ENCODE results near the gene LRRC47.

LRRC47 gene

GRCh38 chr1:3789421-3790300 is 6.6 kb downstream of the LRRC47 start:
- TF ChIP-seq CTCF (conservative IDR thresholded peaks at IDR 0.05; ENCODE audit: low read length) = no peak
- DNase-seq (ENCODE audit: low read depth) = no peak
- H3K4me3 ChIP-seq (ENCODE audit: low read length) = no peak overlapping the region

GRCh38 chr1:3788756-3789420 is 7.4 kb downstream of the LRRC47 start:
- no peak overlapping the region for H3K4me3 ChIP-seq (ENCODE audit: low read length)
- TF ChIP-seq CTCF (conservative IDR thresholded peaks at IDR 0.05; ENCODE audit: low read length) = no peak
- DNase-seq (ENCODE audit: low read depth) = no peak

DNA sequence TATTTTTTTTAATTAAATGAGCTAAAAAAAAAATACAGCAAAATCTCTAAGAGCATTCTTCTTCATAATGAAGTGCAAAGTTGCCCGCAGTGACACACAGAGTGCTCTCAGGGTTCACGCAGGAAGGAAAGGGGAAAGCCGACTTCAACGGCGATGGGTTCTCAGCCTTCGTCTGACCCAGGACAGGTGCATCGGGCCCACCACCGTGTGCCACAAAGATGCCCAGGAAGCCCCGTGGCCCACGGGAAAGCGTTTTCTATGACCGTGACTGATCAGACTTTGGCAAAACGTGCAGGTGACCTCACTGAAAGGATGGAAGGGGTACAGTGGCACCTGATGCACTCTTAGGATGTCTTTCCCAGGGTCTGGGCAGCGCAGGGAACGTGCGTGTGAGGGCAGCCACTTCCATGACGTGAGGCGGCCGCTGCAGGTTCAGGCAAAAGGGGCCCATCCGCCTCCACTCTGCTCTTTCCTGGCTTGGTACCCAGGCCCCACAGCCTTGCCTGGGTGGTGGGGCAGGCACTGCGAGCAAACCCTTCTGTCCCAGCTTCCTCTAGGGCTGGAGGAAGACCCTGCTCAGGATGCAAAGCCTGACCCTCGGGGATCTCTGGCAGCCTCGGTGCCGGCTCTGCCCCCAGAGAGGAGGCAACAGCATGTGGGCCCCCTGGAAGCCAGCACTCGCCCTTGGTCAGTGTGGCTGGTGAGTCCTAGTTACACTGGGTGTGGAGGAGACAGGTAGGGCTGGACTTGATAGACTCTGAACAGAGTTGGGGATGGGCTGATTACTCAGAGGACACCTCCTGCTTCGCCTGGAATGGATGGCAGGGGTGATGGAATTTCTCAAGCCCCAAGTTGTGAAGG is 8.3 kb downstream of the LRRC47 start:
- DNase-seq (ENCODE audit: low read depth) = no peak
- no peak overlapping the region for H3K4me3 ChIP-seq (ENCODE audit: low read length)
- TF ChIP-seq CTCF (conservative IDR thresholded peaks at IDR 0.05; ENCODE audit: low read length) = no peak

DNA sequence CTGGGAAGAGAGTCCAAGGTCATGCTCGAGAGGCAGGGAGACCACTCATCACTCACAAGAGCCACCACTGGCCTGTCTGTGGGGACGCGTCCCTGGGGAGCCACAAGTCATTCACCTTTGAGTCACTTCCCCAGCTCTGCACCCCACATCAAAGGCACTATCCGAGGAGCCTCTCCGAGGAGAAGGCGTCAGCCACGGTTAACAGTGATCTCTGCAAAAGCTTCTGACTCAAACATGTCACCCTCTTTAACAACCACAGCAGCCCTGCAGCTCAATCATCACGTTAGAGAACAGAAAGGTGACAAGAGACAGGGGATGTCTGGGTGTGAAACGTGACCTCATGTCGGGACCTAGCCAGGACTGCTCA is 9.0 kb downstream of the LRRC47 start:
- TF ChIP-seq CTCF (conservative IDR thresholded peaks at IDR 0.05; ENCODE audit: low read length) = no peak
- DNase-seq (ENCODE audit: low read depth) = no peak
- H3K4me3 ChIP-seq (ENCODE audit: low read length) = no peak overlapping the region

DNA sequence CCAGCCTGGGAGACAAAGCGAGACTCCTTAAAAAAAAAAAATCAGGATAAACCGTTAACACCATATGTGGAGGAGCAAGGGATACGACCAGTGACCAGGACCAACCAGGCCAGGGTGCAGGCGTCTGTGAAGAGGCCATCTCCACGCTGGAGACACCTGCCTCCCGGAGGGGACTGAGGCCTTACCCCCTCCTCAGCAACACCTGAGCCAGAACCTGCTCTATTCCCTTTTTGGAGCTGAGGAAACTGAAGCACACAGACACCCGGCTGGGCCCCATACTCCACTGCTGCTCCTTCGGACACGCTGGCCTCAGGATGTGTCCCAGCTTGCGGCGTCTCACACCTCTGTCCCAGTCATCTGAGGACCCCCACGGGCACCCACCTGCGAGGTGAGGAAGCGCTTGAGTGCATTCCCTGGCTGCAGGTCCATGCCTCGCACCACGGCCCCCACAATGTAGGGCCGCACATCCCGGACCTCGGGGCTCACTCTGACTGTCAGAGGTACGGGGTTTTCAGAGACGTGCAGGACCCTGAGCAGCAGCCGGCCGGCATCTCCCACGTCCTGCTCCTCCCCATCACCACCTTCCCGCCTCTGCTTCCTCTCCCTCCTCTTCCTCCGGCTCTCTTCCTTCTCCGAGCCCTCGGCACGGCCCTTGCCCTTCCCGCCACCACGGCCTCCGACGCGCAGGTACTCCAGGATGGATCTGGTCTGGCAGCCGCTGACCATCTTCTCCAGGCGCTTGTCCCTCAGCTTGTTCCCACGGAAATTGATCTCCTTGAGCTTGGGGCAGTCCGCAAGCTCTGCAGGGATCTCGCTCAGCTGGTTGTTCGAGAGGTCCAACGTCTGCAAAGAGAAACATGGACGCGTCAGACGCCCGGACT is 9.6 kb downstream of the LRRC47 start:
- TF ChIP-seq CTCF (conservative IDR thresholded peaks at IDR 0.05; ENCODE audit: low read length) = no peak
- no peak overlapping the region for H3K4me3 ChIP-seq (ENCODE audit: low read length)
- no peak for DNase-seq (ENCODE audit: low read depth)

DNA sequence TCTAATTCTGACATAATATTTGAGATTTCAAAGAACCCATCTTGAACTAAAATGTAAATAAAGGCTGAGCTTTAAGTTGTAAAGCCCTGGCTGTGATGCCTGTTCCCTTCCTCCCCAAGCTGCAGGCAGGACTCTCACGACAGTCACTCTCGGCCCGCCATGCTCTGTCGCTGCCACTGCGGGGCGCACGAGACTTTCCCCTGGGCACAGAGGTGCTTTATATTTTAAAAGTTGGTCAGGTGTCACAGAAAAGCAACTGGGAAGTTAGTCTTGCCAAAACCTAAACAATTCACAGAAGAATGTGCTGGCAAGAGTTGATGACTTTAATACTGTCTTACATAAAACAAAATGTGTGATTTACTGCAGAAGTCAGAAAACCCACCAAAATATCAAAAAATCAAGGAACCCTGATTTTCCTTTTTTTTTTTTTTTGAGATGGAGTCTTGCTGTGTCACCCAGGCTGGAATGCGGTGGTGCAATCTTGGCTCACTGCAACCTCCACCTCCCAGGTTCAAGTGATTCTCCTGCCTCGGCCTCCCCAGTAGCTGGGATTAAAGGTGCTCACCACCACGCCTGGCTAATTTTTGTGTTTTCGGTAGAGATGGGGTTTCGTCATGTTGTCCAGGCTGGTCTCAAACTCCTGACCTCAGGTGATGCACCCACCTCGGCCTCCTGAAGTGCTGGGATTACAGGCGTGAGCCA is 10.7 kb downstream of the LRRC47 start:
- no peak for DNase-seq (ENCODE audit: low read depth)
- TF ChIP-seq CTCF (conservative IDR thresholded peaks at IDR 0.05; ENCODE audit: low read length) = no peak

More for the DNA sequence above, 10.7 kb downstream of the LRRC47 start:
- H3K4me3 ChIP-seq (ENCODE audit: low read length) = no peak overlapping the region

Data from AG10803 (cell line).